ENCODE results near the gene BEND2. TPM values are rescaled to one million over a fixed set of nuclear protein-coding genes. Genes with fewer than 3 reads are reported as not detected.

Gene BEND2
- total and polyA plus RNA-seq, 9 of the 15 experiments (the other 6 are each of a cell fraction or from before 2014, with no cell fraction given) = 0.01 to 0.18 (median 0.06) TPM; not detected in 3

GRCh38 chrX:18149454-18149853 is 71.2 kb downstream of the BEND2 start (continued):
- no peak for TF ChIP-seq E2F6 (IDR thresholded peaks at IDR 0.05; ENCODE audit: borderline replicate concordance in 1 of 2, extremely low read depth in 1 of 2, insufficient read depth in 1 of 2, insufficient read length in 1 of 2, low read depth in 1 of 2, low read length in 1 of 2, poor library complexity in 1 of 2, severe bottlenecking in 1 of 2)

- POLR2A ChIA-PET = no interaction called here
- FAIRE-seq = no peak
- 0% methylated on average over 5 of the region's 6 CpGs for whole genome bisulfite sequencing (ENCODE audit: insufficient coverage, low coverage, missing lambda C conversion rate)
- TF ChIP-seq MIER1 (IDR thresholded peaks at IDR 0.05; ENCODE audit: low read depth) (peak; percentile 89), HNRNPK (IDR thresholded peaks at IDR 0.05; ENCODE audit: low read depth, low read length, poor library complexity, severe bottlenecking) (no peak), DDX20 (tag; IDR thresholded peaks at IDR 0.05; ENCODE audit: low read depth) (no peak), REST (IDR thresholded peaks at IDR 0.05; ENCODE audit: borderline replicate concordance) (peak; percentile 97), REST (CRISPR knock-in tag; IDR thresholded peaks at IDR 0.05; ENCODE audit: low read depth) (peak; percentile 89), NFATC3 (IDR thresholded peaks at IDR 0.05) (no peak), ZFP30 (CRISPR knock-in tag; IDR thresholded peaks at IDR 0.05; ENCODE audit: borderline replicate concordance) (no peak), MEF2A (IDR thresholded peaks at IDR 0.05; ENCODE audit: control insufficient read depth, low read depth, low read length) (no peak), ZNF253 (CRISPR knock-in tag; conservative IDR thresholded peaks at IDR 0.05) (no peak), EHMT2 (IDR thresholded peaks at IDR 0.05) (peak; percentile 95)
Observed at GRCh38 chrX:18146954-18147353, 73.7 kb downstream of the BEND2 start.

More at GRCh38 chrX:18146954-18147353, 73.7 kb downstream of the BEND2 start:
- H3K9me1 ChIP-seq (ENCODE audit: control insufficient read depth, insufficient read depth, low read length) = no peaks in the 10 kb centered on the region
- peak; percentile 63 for ATAC-seq
- intact Hi-C loops (cut with micrococcal nuclease) = no loop called here
- H3K27ac ChIP-seq (ENCODE audit: extremely low read depth, low read depth, low read length) = no peak overlapping the region
- H3K27me3 ChIP-seq (ENCODE audit: control insufficient read depth in 2 of 2, insufficient read depth in 2 of 2, low read length in 2 of 2) = no peaks in the 10 kb centered on the region
- H3K4me3 ChIP-seq = no peak overlapping the region
- BruUV-seq (replicated peaks) = no TSS peak
- H2AFZ ChIP-seq (ENCODE audit: low read depth, low read length) = no peak overlapping the region
- no peak overlapping the region for H3K9ac ChIP-seq (ENCODE audit: insufficient read depth in 1 of 2, low read depth in 2 of 2, low read length in 2 of 2)
- H3K36me3 ChIP-seq (ENCODE audit: control insufficient read depth, insufficient read depth, low read length) = no peaks in the 10 kb centered on the region
- H3K4me1 ChIP-seq (replicated peaks in 1 of 2; ENCODE audit: control insufficient read depth in 2 of 2, insufficient read depth in 2 of 2, low read length in 2 of 2) = no peaks in the 10 kb centered on the region; a peak in 1 of 5 replicates
- no peak overlapping the region for H3K4me2 ChIP-seq (ENCODE audit: insufficient read depth, low read length)
- no peaks in the 10 kb centered on the region for H3K9me3 ChIP-seq (replicated peaks; ENCODE audit: control insufficient read depth, insufficient read depth, low read depth, low read length)
- CTCF ChIA-PET (ENCODE audit: low intra/inter-chr PET ratio) = no interaction called here
- no peaks in the 10 kb centered on the region for H3K79me2 ChIP-seq (ENCODE audit: control insufficient read depth, insufficient read depth, low read length)
- peak; percentile 15 to 34 (median 24) for DNase-seq (ENCODE audit: extremely low read depth in 1 of 4, low spot score in 3 of 4)
- in situ Hi-C loops (cut with MboI) = no loop called here
- H4K20me1 ChIP-seq (replicated peaks; ENCODE audit: control insufficient read depth, insufficient read depth, low read length) = no peaks in the 10 kb centered on the region
